ENCODE results near the gene ASIC4. TPM values are rescaled to one million over a fixed set of nuclear protein-coding genes. Genes with fewer than 3 reads are reported as not detected.

The ASIC4 gene
- total RNA-seq, 2 donors from 2014 or later: 0.13 TPM; not detected in 1

GRCh38 chr2:219519526-219519916 is 5.2 kb downstream of the ASIC4 start:
- DNase-seq (no peak), ATAC-seq (no peak)
- peaks cover 18% of the 10 kb centered on the region for H3K4me1 Mint-ChIP-seq

GRCh38 chr2:219520079-219520478 is 5.8 kb downstream of the ASIC4 start:
- ATAC-seq (no peak), DNase-seq (no peak)
- Mint-ChIP-seq H3K36me3 (ENCODE audit: low read depth) (peaks cover 23% of the 10 kb centered on the region), H3K4me3 (no peak overlapping the region), H3K4me1 (peaks cover 18% of the 10 kb centered on the region), H3K27me3 (peaks cover 92% of the 10 kb centered on the region), H3K27ac (no peak overlapping the region)
- H3K9me3 ChIP-seq (ENCODE audit: control insufficient read depth, low read length, poor library complexity, severe bottlenecking): no peaks in the 10 kb centered on the region

More at GRCh38 chr2:219519526-219519916, 5.2 kb downstream of the ASIC4 start:
- peaks cover 90% of the 10 kb centered on the region for H3K27me3 Mint-ChIP-seq
- no peak overlapping the region for H3K27ac Mint-ChIP-seq
- no peak overlapping the region for H3K4me3 Mint-ChIP-seq
- H3K36me3 Mint-ChIP-seq (ENCODE audit: low read depth): peaks cover 23% of the 10 kb centered on the region
- H3K9me3 ChIP-seq (ENCODE audit: control insufficient read depth, low read length, poor library complexity, severe bottlenecking): no peaks in the 10 kb centered on the region

- H3K27ac Mint-ChIP-seq: no peak overlapping the region
- no peak for ATAC-seq
These were observed 7.0 kb downstream of the ASIC4 start for GRCh38 chr2:219521066-219521880.

GRCh38 chr2:219522111-219523030 is 8.1 kb downstream of the ASIC4 start:
- peak overlapping the region; percentile 80 for H3K4me3 Mint-ChIP-seq
- peaks cover 21% of the 10 kb centered on the region for H3K4me1 Mint-ChIP-seq
- ATAC-seq (no peak), DNase-seq (no peak)
- no peak overlapping the region for H3K27ac Mint-ChIP-seq
- no peaks in the 10 kb centered on the region for H3K9me3 ChIP-seq (ENCODE audit: control insufficient read depth, low read length, poor library complexity, severe bottlenecking)
- H3K36me3 Mint-ChIP-seq (ENCODE audit: low read depth): peaks cover 24% of the 10 kb centered on the region
- peaks cover 92% of the 10 kb centered on the region for H3K27me3 Mint-ChIP-seq

More at GRCh38 chr2:219521066-219521880, 7.0 kb downstream of the ASIC4 start:
- Mint-ChIP-seq H3K4me3 (peak overlapping the region; percentile 80), H3K27me3 (peaks cover 92% of the 10 kb centered on the region), H3K36me3 (ENCODE audit: low read depth) (peaks cover 22% of the 10 kb centered on the region), H3K4me1 (peaks cover 21% of the 10 kb centered on the region)
- H3K9me3 ChIP-seq (ENCODE audit: control insufficient read depth, low read length, poor library complexity, severe bottlenecking): no peaks in the 10 kb centered on the region
- DNase-seq: no peak

- Mint-ChIP-seq H3K27ac (no peak overlapping the region), H3K4me1 (peaks cover 17% of the 10 kb centered on the region), H3K36me3 (ENCODE audit: low read depth) (peaks cover 17% of the 10 kb centered on the region), H3K4me3 (no peak overlapping the region), H3K27me3 (peaks cover 92% of the 10 kb centered on the region)
- H3K9me3 ChIP-seq (ENCODE audit: control insufficient read depth, low read length, poor library complexity, severe bottlenecking): no peaks in the 10 kb centered on the region
- DNase-seq (no peak), ATAC-seq (no peak)
These were observed 8.9 kb downstream of the ASIC4 start for GRCh38 chr2:219523031-219523671.

GRCh38 chr2:219524817-219525216 is 10.5 kb downstream of the ASIC4 start:
- Mint-ChIP-seq H3K36me3 (ENCODE audit: low read depth) (peaks cover 16% of the 10 kb centered on the region), H3K27me3 (peaks cover 92% of the 10 kb centered on the region), H3K4me1 (peaks cover 17% of the 10 kb centered on the region), H3K27ac (no peak overlapping the region), H3K4me3 (no peak overlapping the region)
- no peak for ATAC-seq
- no peaks in the 10 kb centered on the region for H3K9me3 ChIP-seq (ENCODE audit: control insufficient read depth, low read length, poor library complexity, severe bottlenecking)
- no peak for DNase-seq

GRCh38 chr2:219525533-219526232 is 11.4 kb downstream of the ASIC4 start:
- DNase-seq (no peak), ATAC-seq (no peak)
- H3K4me1 Mint-ChIP-seq: peaks cover 22% of the 10 kb centered on the region
- peaks cover 16% of the 10 kb centered on the region for H3K36me3 Mint-ChIP-seq (ENCODE audit: low read depth)
- no peaks in the 10 kb centered on the region for H3K9me3 ChIP-seq (ENCODE audit: control insufficient read depth, low read length, poor library complexity, severe bottlenecking)
- H3K27me3 Mint-ChIP-seq: peaks cover 92% of the 10 kb centered on the region
- H3K4me3 Mint-ChIP-seq: no peak overlapping the region
- no peak overlapping the region for H3K27ac Mint-ChIP-seq

GRCh38 chr2:219526320-219527075 is 12.2 kb downstream of the ASIC4 start:
- Mint-ChIP-seq H3K4me3 (no peak overlapping the region), H3K36me3 (ENCODE audit: low read depth) (peaks cover 16% of the 10 kb centered on the region), H3K27me3 (peaks cover 92% of the 10 kb centered on the region), H3K27ac (no peak overlapping the region), H3K4me1 (peaks cover 19% of the 10 kb centered on the region)
- no peak for DNase-seq
- no peaks in the 10 kb centered on the region for H3K9me3 ChIP-seq (ENCODE audit: control insufficient read depth, low read length, poor library complexity, severe bottlenecking)
- no peak for ATAC-seq

- no peaks in the 10 kb centered on the region for H3K9me3 ChIP-seq (ENCODE audit: control insufficient read depth, low read length, poor library complexity, severe bottlenecking)
- H3K27me3 Mint-ChIP-seq: peaks cover 90% of the 10 kb centered on the region
- peaks cover 12% of the 10 kb centered on the region for H3K36me3 Mint-ChIP-seq (ENCODE audit: low read depth)
- no peak overlapping the region for H3K4me3 Mint-ChIP-seq
- DNase-seq: no peak
- ATAC-seq: no peak
- H3K27ac Mint-ChIP-seq: no peak overlapping the region
- peaks cover 14% of the 10 kb centered on the region for H3K4me1 Mint-ChIP-seq
These were observed 12.8 kb downstream of the ASIC4 start for GRCh38 chr2:219527076-219527394.

- Mint-ChIP-seq H3K4me1 (peaks cover 13% of the 10 kb centered on the region), H3K27me3 (peaks cover 92% of the 10 kb centered on the region), H3K36me3 (ENCODE audit: low read depth) (peaks cover 10% of the 10 kb centered on the region), H3K27ac (no peak overlapping the region), H3K4me3 (no peak overlapping the region)
- no peak for DNase-seq
- no peaks in the 10 kb centered on the region for H3K9me3 ChIP-seq (ENCODE audit: control insufficient read depth, low read length, poor library complexity, severe bottlenecking)
- no peak for ATAC-seq
These were observed 13.2 kb downstream of the ASIC4 start for GRCh38 chr2:219527472-219527871.

GRCh38 chr2:219530048-219530963 is 16.0 kb downstream of the ASIC4 start:
- Mint-ChIP-seq H3K4me3 (no peak overlapping the region), H3K36me3 (ENCODE audit: low read depth) (peaks cover 15% of the 10 kb centered on the region), H3K27me3 (peaks cover 85% of the 10 kb centered on the region), H3K27ac (no peak overlapping the region), H3K4me1 (peaks cover 10% of the 10 kb centered on the region)
- no peaks in the 10 kb centered on the region for H3K9me3 ChIP-seq (ENCODE audit: control insufficient read depth, low read length, poor library complexity, severe bottlenecking)
- ATAC-seq (peak; percentile 94), DNase-seq (peak; percentile 72 to 84 (median 79))

Measured in T-helper 17 cell (primary cell).